KMS-11 (cell line): ENCODE measurements around the gene KRTAP19-5.

Experiments used
- H2AFZ ChIP-seq: fragments of 200-600 bp; sonication (generic); 2 replicates; pipeline ENCODE4 v1.6.1; 2016; ENCODE audit warnings: antibody characterized with exemption, mixed run types, low read depth
- H3K27ac ChIP-seq: fragments of 200-600 bp; sonication (generic); 2 replicates; pipeline ENCODE4 v1.6.1; 2016; ENCODE audit warnings: mild to moderate bottlenecking, mixed run types
- H3K27me3 ChIP-seq: fragments of 200-600 bp; sonication (generic); 2 replicates; pipeline ENCODE4 v1.6.1; 2017; ENCODE audit warnings: mild to moderate bottlenecking, low read depth, mixed run types, moderate library complexity; ENCODE audit not compliant: insufficient read depth
- H3K36me3 ChIP-seq: fragments of 200-600 bp; sonication (generic); 2 replicates; pipeline ENCODE4 v1.6.1; 2017; ENCODE audit warnings: mild to moderate bottlenecking, mixed run types; ENCODE audit not compliant: insufficient read depth
- H3K4me1 ChIP-seq: fragments of 200-600 bp; sonication (generic); 2 replicates; pipeline ENCODE4 v1.6.1; 2016; ENCODE audit warnings: mild to moderate bottlenecking, low read depth, mixed run types; ENCODE audit not compliant: poor library complexity, severe bottlenecking
- H3K4me2 ChIP-seq: fragments of 200-600 bp; sonication (generic); 2 replicates; pipeline ENCODE4 v1.7.0; 2016; ENCODE audit warnings: mild to moderate bottlenecking, mixed run types
- H3K4me3 ChIP-seq: fragments of 200-600 bp; sonication (generic); IDR thresholded peaks from 2 replicates; pipeline ENCODE4 v1.6.1; 2017; ENCODE audit warnings: low read depth, low read length, mixed read lengths; ENCODE audit not compliant: insufficient read depth
- H3K79me2 ChIP-seq: fragments of 200-600 bp; sonication (generic); 2 replicates; pipeline ENCODE4 v1.6.1; 2016; ENCODE audit warnings: low read depth, mixed run types; ENCODE audit not compliant: insufficient read depth
- H3K9ac ChIP-seq: fragments of 200-600 bp; sonication (generic); 2 replicates; pipeline ENCODE4 v1.6.1; 2016; ENCODE audit warnings: mild to moderate bottlenecking, mixed run types
- H4K20me1 ChIP-seq: fragments of 200-600 bp; sonication (generic); 2 replicates; pipeline ENCODE4 v1.6.1; 2016; ENCODE audit warnings: mild to moderate bottlenecking, mixed run types; ENCODE audit not compliant: insufficient read depth
- TF ChIP-seq, protein P1 (sequence below): fragments of 200-600 bp; sonication (generic); conservative IDR thresholded peaks from 2 replicates; pipeline ENCODE4 v1.6.1; 2017; ENCODE audit warnings: low read depth, mild to moderate bottlenecking, antibody characterized with exemption, low read length, moderate library complexity, mixed read lengths

Gene KRTAP19-5

GRCh38 chr21:30478004-30478403 is 23.9 kb downstream of the KRTAP19-5 start:
- Histone ChIP-seq H3K27ac (no peak overlapping the region), H3K9ac (no peak overlapping the region)
- TF ChIP-seq, protein P1, sequence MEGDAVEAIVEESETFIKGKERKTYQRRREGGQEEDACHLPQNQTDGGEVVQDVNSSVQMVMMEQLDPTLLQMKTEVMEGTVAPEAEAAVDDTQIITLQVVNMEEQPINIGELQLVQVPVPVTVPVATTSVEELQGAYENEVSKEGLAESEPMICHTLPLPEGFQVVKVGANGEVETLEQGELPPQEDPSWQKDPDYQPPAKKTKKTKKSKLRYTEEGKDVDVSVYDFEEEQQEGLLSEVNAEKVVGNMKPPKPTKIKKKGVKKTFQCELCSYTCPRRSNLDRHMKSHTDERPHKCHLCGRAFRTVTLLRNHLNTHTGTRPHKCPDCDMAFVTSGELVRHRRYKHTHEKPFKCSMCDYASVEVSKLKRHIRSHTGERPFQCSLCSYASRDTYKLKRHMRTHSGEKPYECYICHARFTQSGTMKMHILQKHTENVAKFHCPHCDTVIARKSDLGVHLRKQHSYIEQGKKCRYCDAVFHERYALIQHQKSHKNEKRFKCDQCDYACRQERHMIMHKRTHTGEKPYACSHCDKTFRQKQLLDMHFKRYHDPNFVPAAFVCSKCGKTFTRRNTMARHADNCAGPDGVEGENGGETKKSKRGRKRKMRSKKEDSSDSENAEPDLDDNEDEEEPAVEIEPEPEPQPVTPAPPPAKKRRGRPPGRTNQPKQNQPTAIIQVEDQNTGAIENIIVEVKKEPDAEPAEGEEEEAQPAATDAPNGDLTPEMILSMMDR: no peak

DNA sequence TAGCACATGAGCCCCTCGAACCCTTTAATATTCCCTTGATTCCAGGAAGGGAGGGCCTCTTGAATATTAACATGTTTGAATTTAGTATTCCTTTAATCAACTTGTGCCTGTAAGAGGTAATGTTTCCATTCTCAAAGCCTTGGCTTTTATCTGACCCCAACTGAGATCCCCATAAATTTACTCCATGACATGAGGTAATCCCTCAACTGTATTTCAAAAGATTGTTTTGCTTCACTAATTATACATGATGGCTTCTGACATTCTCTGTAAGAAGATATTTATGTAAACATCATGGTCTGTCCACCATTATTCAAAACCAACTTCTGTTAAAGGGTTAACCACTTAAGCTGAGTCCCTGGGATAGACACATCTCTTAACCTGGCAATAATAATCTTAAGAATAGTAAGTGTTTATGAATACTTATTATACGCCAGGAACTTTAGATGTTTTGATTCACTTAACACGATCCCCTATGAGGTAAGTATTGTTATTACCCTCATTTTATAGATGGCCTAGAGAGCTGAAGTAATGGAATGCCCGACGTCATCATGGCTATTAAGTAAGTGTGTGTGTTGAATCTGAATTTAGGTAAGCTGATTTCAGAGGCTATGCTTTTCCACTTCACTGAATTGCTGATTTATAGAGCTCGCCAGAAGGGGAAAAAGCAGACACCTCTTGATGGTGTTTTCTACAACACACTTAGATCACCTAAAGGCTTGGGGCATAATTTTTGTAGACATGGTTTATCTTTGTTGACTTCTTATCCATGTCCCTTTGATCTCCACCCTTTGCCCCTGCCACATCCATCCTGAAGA is 32.8 kb downstream of the KRTAP19-5 start:
- Histone ChIP-seq H3K27ac (no peak overlapping the region), H3K4me1 (no peaks in the 10 kb centered on the region), H2AFZ (no peak overlapping the region), H3K4me3 (no peak overlapping the region), H3K4me2 (no peak overlapping the region), H3K9ac (no peak overlapping the region), H3K36me3 (no peaks in the 10 kb centered on the region), H3K79me2 (no peaks in the 10 kb centered on the region), H3K27me3 (no peaks in the 10 kb centered on the region), H4K20me1 (no peaks in the 10 kb centered on the region)
- TF ChIP-seq, protein P1: no peak

More at GRCh38 chr21:30478004-30478403, 23.9 kb downstream of the KRTAP19-5 start:
- no peak overlapping the region for H3K4me3 ChIP-seq
- H3K4me2 ChIP-seq: no peak overlapping the region
- H3K4me1 ChIP-seq: no peaks in the 10 kb centered on the region
- no peaks in the 10 kb centered on the region for H4K20me1 ChIP-seq
- no peak overlapping the region for H2AFZ ChIP-seq
- H3K36me3 ChIP-seq: no peaks in the 10 kb centered on the region
- H3K79me2 ChIP-seq: no peaks in the 10 kb centered on the region
- no peaks in the 10 kb centered on the region for H3K27me3 ChIP-seq

- Histone ChIP-seq H3K27ac (no peak overlapping the region), H3K27me3 (no peaks in the 10 kb centered on the region), H3K79me2 (no peaks in the 10 kb centered on the region), H4K20me1 (no peaks in the 10 kb centered on the region), H3K36me3 (no peaks in the 10 kb centered on the region), H3K4me3 (no peak overlapping the region), H3K9ac (no peak overlapping the region), H3K4me1 (no peaks in the 10 kb centered on the region), H3K4me2 (no peak overlapping the region), H2AFZ (no peak overlapping the region)
- TF ChIP-seq, protein P1: peak; percentile 69
These were observed 38.2 kb downstream of the KRTAP19-5 start for GRCh38 chr21:30463713-30464112.
